Liver (tissue), 3 donors: ENCODE results near the gene SLC25A21.

Experiments used
- EGR1 ChIP-seq, 2 donors: IDR thresholded peaks; 2 replicates each; pipeline ENCODE4 v1.6.1; 2016 to 2018; ENCODE audit warnings: antibody characterized with exemption in 2 of 2, low read depth in 2 of 2
- FOXA1 ChIP-seq: IDR thresholded peaks from 2 replicates; pipeline ENCODE4 v1.6.1; 2016; ENCODE audit warnings: antibody characterized with exemption
- JUND ChIP-seq, 2 donors: IDR thresholded peaks; 2 replicates each; pipeline ENCODE4 v1.6.1; 2016; ENCODE audit warnings: antibody characterized with exemption in 2 of 2
- RAD21 ChIP-seq, 2 donors: IDR thresholded peaks; 2 replicates each; pipeline ENCODE4 v1.6.1; 2016; ENCODE audit warnings: antibody characterized with exemption in 2 of 2, mild to moderate bottlenecking in 2 of 2
- SP1 ChIP-seq: IDR thresholded peaks from 2 replicates; pipeline ENCODE4 v1.6.1; 2018; ENCODE audit warnings: antibody characterized with exemption, mild to moderate bottlenecking
- TAF1 ChIP-seq: conservative IDR thresholded peaks from 2 replicates; pipeline ENCODE4 v1.6.1; 2016; ENCODE audit warnings: antibody characterized with exemption, mild to moderate bottlenecking
- YY1 ChIP-seq: IDR thresholded peaks from 2 replicates; pipeline ENCODE4 v1.6.1; 2016; ENCODE audit warnings: antibody characterized with exemption, mild to moderate bottlenecking
- TF ChIP-seq, protein P1 (sequence below): fragments of 150-350 bp; IDR thresholded peaks from 2 replicates; pipeline ENCODE4 v1.5.1; 2017; ENCODE audit warnings: improper control_type of control experiment, low read depth, low read length; ENCODE audit not compliant: missing input control
- TF ChIP-seq, protein P2 (sequence below): IDR thresholded peaks from 2 replicates; pipeline ENCODE4 v1.6.1; 2016; ENCODE audit warnings: antibody characterized with exemption
- TF ChIP-seq, protein P3 (sequence below): IDR thresholded peaks from 2 replicates; pipeline ENCODE4 v1.6.1; 2016; ENCODE audit warnings: antibody characterized with exemption
- donor health status: healthy.
- donor health status: healthy.

DNA sequence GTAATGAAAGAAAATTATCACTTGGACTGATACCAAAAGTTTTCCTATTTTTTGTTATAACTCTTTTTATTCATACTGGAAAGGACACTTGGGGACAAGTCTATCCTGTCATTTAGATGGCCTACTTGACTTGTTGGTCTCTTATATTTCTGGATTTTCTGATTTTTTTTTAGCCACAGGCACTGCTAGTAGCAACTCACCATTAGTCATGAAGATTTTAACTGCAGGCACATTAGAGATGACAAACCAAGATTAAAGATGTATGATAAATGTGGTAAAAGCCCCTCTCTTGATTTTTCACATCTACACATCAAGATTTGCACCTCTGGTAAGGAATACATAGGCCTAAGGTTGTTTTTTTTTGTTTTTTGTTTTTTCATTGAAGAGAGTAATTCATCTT, 217.0 kb downstream of the SLC25A21 start:
- TF ChIP-seq, protein P1, sequence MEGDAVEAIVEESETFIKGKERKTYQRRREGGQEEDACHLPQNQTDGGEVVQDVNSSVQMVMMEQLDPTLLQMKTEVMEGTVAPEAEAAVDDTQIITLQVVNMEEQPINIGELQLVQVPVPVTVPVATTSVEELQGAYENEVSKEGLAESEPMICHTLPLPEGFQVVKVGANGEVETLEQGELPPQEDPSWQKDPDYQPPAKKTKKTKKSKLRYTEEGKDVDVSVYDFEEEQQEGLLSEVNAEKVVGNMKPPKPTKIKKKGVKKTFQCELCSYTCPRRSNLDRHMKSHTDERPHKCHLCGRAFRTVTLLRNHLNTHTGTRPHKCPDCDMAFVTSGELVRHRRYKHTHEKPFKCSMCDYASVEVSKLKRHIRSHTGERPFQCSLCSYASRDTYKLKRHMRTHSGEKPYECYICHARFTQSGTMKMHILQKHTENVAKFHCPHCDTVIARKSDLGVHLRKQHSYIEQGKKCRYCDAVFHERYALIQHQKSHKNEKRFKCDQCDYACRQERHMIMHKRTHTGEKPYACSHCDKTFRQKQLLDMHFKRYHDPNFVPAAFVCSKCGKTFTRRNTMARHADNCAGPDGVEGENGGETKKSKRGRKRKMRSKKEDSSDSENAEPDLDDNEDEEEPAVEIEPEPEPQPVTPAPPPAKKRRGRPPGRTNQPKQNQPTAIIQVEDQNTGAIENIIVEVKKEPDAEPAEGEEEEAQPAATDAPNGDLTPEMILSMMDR, result no peak
- TF ChIP-seq FOXA1 (no peak), TAF1 (no peak), RAD21 (IDR thresholded peaks at IDR 0.05) (no peak), JUND (IDR thresholded peaks at IDR 0.05) (no peak), SP1 (no peak), EGR1 (IDR thresholded peaks at IDR 0.05; ENCODE audit: low read depth in 2 of 2) (no peak), YY1 (no peak)
- TF ChIP-seq, protein P2, sequence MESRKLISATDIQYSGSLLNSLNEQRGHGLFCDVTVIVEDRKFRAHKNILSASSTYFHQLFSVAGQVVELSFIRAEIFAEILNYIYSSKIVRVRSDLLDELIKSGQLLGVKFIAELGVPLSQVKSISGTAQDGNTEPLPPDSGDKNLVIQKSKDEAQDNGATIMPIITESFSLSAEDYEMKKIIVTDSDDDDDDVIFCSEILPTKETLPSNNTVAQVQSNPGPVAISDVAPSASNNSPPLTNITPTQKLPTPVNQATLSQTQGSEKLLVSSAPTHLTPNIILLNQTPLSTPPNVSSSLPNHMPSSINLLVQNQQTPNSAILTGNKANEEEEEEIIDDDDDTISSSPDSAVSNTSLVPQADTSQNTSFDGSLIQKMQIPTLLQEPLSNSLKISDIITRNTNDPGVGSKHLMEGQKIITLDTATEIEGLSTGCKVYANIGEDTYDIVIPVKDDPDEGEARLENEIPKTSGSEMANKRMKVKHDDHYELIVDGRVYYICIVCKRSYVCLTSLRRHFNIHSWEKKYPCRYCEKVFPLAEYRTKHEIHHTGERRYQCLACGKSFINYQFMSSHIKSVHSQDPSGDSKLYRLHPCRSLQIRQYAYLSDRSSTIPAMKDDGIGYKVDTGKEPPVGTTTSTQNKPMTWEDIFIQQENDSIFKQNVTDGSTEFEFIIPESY, result no peak
- TF ChIP-seq, protein P3, sequence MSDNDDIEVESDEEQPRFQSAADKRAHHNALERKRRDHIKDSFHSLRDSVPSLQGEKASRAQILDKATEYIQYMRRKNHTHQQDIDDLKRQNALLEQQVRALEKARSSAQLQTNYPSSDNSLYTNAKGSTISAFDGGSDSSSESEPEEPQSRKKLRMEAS, result no peak
